KOPT-K1 (cell line): ENCODE results near the gene TBX5.

Experiments used
- H3K27ac ChIP-seq: fragments of 200-600 bp; sonication (generic); 2 replicates; pipeline ENCODE4 v1.5.1; 2016; ENCODE audit warnings: antibody characterized with exemption, mild to moderate bottlenecking, low read depth, low read length; ENCODE audit not compliant: poor library complexity, severe bottlenecking
- H3K36me3 ChIP-seq: fragments of 200-600 bp; sonication (generic); 2 replicates; pipeline ENCODE4 v1.5.1; 2017; ENCODE audit warnings: antibody characterized with exemption, mild to moderate bottlenecking, low read length, moderate library complexity; ENCODE audit not compliant: insufficient read depth
- H3K9me3 ChIP-seq: fragments of 200-600 bp; sonication (generic); 2 replicates; pipeline ENCODE4 v1.5.1; 2017; ENCODE audit warnings: antibody characterized with exemption, low read length, mild to moderate bottlenecking; ENCODE audit not compliant: insufficient read depth, poor library complexity, severe bottlenecking

TBX5 gene

GRCh38 chr12:114412825-114413749 lies 7.1 kb upstream of the TBX5 start:
- Histone ChIP-seq H3K9me3 (peaks cover 11% of the 10 kb centered on the region), H3K36me3 (no peaks in the 10 kb centered on the region), H3K27ac (no peak overlapping the region)

DNA sequence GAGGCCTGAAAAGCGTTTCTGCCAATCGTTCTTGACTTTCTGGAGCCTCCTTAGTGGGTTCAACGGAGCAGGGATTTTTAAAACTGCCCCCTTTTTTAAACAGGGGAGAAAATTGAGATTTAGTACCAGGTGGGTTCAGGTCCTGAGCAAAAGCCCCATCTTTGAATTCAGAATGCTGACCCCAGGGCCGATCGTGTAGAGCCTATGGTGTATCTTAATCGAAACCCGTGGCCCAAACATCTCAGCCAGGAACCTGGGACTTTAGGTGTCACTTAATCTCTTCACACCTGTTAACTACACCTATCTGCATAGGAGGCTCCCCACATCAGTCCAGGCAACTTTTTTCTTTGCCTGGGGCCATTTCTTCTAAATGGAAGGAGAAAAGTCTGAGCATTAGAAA lies 6.4 kb upstream of the TBX5 start:
- H3K36me3 ChIP-seq, result no peaks in the 10 kb centered on the region
- H3K27ac ChIP-seq, result no peak overlapping the region
- peaks cover 12% of the 10 kb centered on the region for H3K9me3 ChIP-seq

DNA sequence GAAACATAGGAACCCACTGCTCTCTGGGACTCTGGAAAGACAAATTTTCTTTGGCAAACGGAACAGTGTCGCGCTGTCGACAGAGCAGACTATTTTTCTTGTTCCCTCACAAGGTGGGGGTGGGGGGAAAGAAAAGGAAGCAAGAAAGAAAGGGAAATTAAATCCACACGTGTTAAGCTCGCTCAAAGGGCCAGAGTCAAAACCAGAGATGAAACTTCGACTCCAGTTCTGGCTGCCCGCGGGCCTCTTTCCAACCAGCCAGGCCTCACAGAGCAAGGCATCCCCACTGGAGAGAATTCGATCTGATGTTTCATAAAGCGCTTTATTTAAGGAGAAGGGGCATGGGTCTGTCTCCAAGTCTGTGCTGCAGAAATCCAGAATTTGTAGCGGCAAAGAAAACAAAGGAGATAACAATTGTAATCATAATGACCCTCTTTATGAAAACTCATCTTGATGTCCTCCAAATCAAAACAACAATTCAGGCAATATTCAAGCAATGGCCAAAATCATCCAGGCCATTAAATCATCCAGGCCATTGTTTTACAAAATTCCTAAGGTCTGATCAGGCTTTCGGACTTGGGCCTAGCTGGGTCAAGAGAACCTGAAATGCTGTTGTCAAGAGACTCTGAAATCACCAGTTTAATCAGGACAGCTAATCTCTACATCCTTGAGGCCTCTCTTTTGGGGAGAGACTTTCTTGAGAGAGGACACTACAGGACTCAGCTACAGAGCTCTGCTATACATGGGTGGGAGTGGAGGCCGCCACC lies 5.3 kb upstream of the TBX5 start:
- Histone ChIP-seq H3K27ac (no peak overlapping the region), H3K36me3 (no peaks in the 10 kb centered on the region), H3K9me3 (peaks cover 16% of the 10 kb centered on the region)

- no peak overlapping the region for H3K27ac ChIP-seq
- peaks cover 16% of the 10 kb centered on the region for H3K9me3 ChIP-seq
- no peaks in the 10 kb centered on the region for H3K36me3 ChIP-seq
Measured at GRCh38 chr12:114409852-114410600, 4.1 kb upstream of the TBX5 start.

DNA sequence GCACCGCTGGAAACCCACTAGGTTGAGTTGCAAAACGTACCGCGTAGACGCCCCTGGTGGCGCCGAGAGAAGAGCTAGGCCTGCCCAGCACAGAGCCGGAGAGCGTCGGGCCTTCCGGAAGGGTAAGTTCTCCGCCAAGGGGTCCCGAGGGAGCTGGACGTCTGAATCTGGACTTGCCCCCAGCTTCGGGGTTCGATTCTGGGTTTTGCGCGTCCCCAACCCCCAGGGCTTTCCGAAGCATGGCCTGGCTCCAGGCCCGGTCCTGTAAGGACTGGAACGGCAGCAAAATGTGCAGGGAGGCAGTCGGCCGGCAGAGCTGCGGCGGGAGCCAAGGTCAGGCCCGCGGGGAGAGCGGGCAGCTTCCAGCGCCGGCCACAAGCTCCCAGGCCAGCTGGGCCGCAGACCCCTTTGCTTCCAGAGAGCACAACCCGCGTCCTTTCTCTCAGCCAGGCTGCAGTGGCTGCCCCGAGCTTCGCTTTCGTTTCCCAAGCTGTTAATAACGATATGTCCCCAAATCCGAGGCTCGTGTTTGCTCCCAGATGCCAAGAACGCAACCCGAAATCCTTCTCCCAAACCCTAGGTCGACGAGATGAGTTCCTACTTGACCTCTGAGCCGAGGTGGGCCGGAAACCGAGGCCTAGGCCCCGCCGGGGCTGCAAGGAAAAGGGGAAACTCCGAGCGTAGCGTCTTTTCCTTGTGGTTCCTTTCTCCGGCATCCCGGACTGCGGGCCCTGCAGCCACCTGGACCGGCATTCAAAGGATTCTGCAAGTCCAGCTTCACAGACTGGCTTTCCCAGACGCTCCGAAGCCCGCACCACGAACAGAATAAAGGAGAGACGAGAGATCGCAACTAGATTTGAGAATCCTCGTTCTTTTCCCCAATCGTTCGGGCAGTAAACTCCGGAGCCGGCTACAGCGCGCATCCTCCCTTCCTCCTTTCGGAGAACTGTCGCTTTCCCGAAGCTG lies 3.2 kb upstream of the TBX5 start:
- no peak overlapping the region for H3K27ac ChIP-seq
- H3K9me3 ChIP-seq, result peaks cover 16% of the 10 kb centered on the region
- no peaks in the 10 kb centered on the region for H3K36me3 ChIP-seq

GRCh38 chr12:114408471-114408885 lies 2.5 kb upstream of the TBX5 start:
- Histone ChIP-seq H3K9me3 (peaks cover 16% of the 10 kb centered on the region), H3K36me3 (no peaks in the 10 kb centered on the region), H3K27ac (no peak overlapping the region)

DNA sequence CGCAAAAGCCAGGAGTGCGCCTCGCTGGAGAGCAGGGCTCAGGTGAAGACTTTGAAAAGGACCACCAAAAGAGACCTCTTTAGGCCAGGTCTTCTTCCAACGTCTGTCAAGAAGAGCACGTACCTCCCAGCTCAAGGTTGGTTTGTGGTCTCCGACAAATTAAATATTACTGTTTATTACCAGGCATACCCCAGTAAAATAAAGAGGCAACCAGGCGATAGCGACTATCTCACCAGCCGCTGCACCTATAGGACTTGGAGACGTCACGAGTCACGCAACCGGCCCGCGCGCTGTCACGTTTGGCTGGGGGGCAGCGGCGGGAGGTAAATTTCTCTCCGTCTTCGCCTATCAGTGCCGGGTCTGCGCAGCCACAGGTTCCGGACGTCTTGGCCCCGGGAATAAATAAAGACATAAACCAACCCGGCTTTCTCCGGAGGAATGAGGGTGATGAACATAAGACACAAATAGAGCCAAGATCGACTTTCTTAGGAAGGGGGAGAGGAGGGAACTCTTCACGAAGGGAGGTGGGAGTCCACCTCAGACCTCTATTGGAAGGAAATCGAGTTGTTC lies 2.0 kb upstream of the TBX5 start:
- Histone ChIP-seq H3K27ac (no peak overlapping the region), H3K9me3 (peaks cover 16% of the 10 kb centered on the region), H3K36me3 (no peaks in the 10 kb centered on the region)

- no peaks in the 10 kb centered on the region for H3K36me3 ChIP-seq
- no peak overlapping the region for H3K27ac ChIP-seq
- H3K9me3 ChIP-seq, result peaks cover 16% of the 10 kb centered on the region
Measured at GRCh38 chr12:114406984-114407841, 1.3 kb upstream of the TBX5 start.

GRCh38 chr12:114406316-114406983 lies 506 bp upstream of the TBX5 start:
- Histone ChIP-seq H3K36me3 (no peaks in the 10 kb centered on the region), H3K27ac (no peak overlapping the region), H3K9me3 (peaks cover 16% of the 10 kb centered on the region)

DNA sequence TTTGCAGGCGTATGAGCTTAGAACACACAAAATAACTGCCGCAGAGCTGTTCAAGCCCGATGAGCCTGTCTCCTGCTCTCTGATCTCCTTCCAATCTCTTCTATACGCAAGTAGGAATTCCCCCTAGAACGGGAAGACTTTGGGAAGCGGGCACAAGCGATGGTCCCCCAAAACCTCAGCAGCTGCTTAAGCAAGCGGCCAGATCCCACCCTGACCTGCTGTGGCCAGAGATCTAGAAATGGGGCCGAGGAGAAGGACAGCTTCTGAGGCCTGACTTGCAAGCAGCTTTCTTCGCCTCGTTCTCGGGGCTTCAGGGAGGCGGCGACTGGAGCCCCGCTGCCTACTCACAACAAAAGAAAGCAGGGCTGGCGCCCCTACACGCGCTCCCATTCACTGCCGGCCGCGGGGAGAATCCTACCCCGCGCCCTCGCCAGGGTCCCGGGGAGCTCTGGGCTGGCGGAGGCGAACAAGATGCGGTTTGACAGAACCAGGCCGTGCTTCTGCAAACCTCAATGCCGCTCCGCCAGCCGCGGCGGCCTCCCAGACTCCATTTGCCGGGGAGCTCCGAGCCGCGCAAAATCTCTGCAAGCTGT lies 922 bp downstream of the TBX5 start:
- Histone ChIP-seq H3K27ac (no peak overlapping the region), H3K9me3 (peaks cover 16% of the 10 kb centered on the region), H3K36me3 (no peaks in the 10 kb centered on the region)

- peaks cover 11% of the 10 kb centered on the region for H3K9me3 ChIP-seq
- no peak overlapping the region for H3K27ac ChIP-seq
- no peaks in the 10 kb centered on the region for H3K36me3 ChIP-seq
Measured at GRCh38 chr12:114404083-114404925, 1.6 kb downstream of the TBX5 start.

GRCh38 chr12:114403690-114404066 lies 2.3 kb downstream of the TBX5 start:
- peaks cover 11% of the 10 kb centered on the region for H3K9me3 ChIP-seq
- H3K36me3 ChIP-seq, result no peaks in the 10 kb centered on the region
- H3K27ac ChIP-seq, result no peak overlapping the region
